Mucosa of descending colon (tissue), 3 donors: ENCODE data around the gene C19orf25. TPM values are rescaled to one million over a fixed set of nuclear protein-coding genes. Genes with fewer than 3 reads are reported as not detected.

ENCODE experiments used
- ATAC-seq: fragments of 200-7000 bp; cut with Tn5 transposase; one replicate; pipeline ENCODE4 v1.9.1; 2020; ENCODE audit warnings: mild to moderate bottlenecking, moderate library complexity
- DNase-seq, 3 donors: peaks; one replicate each; pipeline ENCODE4 v3.0.0-alpha.2; 2020
- H3K36me3 ChIP-seq: fragments of 200-600 bp; one replicate; pipeline ENCODE4 v1.8.0; 2021; ENCODE audit warnings: low read depth, mild to moderate bottlenecking
- H3K4me1 ChIP-seq: fragments of 200-600 bp; one replicate; pipeline ENCODE4 v1.8.0; 2021; ENCODE audit warnings: low read depth, mild to moderate bottlenecking
- H3K4me3 ChIP-seq: fragments of 200-600 bp; one replicate; pipeline ENCODE4 v1.8.0; 2021; ENCODE audit warnings: mild to moderate bottlenecking
- H3K9me3 ChIP-seq: fragments of 200-600 bp; one replicate; pipeline ENCODE4 v1.8.0; 2021; ENCODE audit warnings: mild to moderate bottlenecking
- CTCF ChIP-seq: fragments of 200-600 bp; IDR thresholded peaks from one replicate; pipeline ENCODE4 v1.8.0; 2022; ENCODE audit warnings: antibody characterized with exemption, mild to moderate bottlenecking
- intact Hi-C, 2 donors: fragments of 100-400 bp; cut with DNase I in 1 of 2; cut with micrococcal nuclease in 1 of 2; formaldehyde crosslinking; loops; one replicate each; pipeline versions ENCODE4 v1.11.0 to v1.11.1; 2022; cut with DNase I, micrococcal nuclease
- total RNA-seq, 3 donors: library from RNA; stranded (reverse); fragmentation: NEBNext Ultra II Directional in 2 of 3; extraction: Animal tissue kit (Norgen Biotek cat#: 25700) in 2 of 3; gene quantifications; one replicate each; pipeline versions ENCODE4 v1.2.1 to v1.2.4, GENCODE V29; 2021 to 2023
- donor health status: DM: no; HTN: no; CAD: no; lungs with moderate emphysema.
- donor health status: DM: no; HTN: no; CAD: no.
- donor health status: DM: no; HTN: yes; CAD: no.

The C19orf25 gene
- total RNA-seq, 3 donors from 2014 or later = 36.7 to 48.9 (median 38.1) TPM

- no peak overlapping the region for H3K4me3 ChIP-seq
- TF ChIP-seq CTCF = no peak
- H3K36me3 ChIP-seq = peaks cover 4% of the 10 kb centered on the region
- no peaks in the 10 kb centered on the region for H3K9me3 ChIP-seq
- DNase-seq = no peak
- intact Hi-C loops = no loop called here
- no peak for ATAC-seq
- H3K4me1 ChIP-seq = peaks cover 20% of the 10 kb centered on the region
Observed at GRCh38 chr19:1435378-1435989, 43.5 kb downstream of the C19orf25 start.

GRCh38 chr19:1434577-1435060, 44.4 kb downstream of the C19orf25 start:
- intact Hi-C loops = no loop called here
- no peak for TF ChIP-seq CTCF
- H3K36me3 ChIP-seq = peaks cover 6% of the 10 kb centered on the region

GRCh38 chr19:1434040-1434366, 45.0 kb downstream of the C19orf25 start:
- Histone ChIP-seq H3K4me1 (peaks cover 12% of the 10 kb centered on the region), H3K36me3 (peaks cover 8% of the 10 kb centered on the region), H3K9me3 (no peaks in the 10 kb centered on the region), H3K4me3 (no peak overlapping the region)
- no peak for ATAC-seq
- intact Hi-C loops = no loop called here
- peak in 1 of 3 donors; percentile 52 for DNase-seq
- TF ChIP-seq CTCF = no peak

More at GRCh38 chr19:1434577-1435060, 44.4 kb downstream of the C19orf25 start:
- peak in 1 of 3 donors; percentile 52 for DNase-seq
- Histone ChIP-seq H3K4me3 (no peak overlapping the region), H3K4me1 (peaks cover 18% of the 10 kb centered on the region), H3K9me3 (no peaks in the 10 kb centered on the region)
- ATAC-seq = no peak

GRCh38 chr19:1433119-1434039, 45.6 kb downstream of the C19orf25 start:
- ATAC-seq = no peak
- no peak for TF ChIP-seq CTCF
- H3K4me3 ChIP-seq = no peak overlapping the region
- H3K9me3 ChIP-seq = no peaks in the 10 kb centered on the region
- peaks cover 11% of the 10 kb centered on the region for H3K4me1 ChIP-seq
- H3K36me3 ChIP-seq = peaks cover 8% of the 10 kb centered on the region
- intact Hi-C loops = no loop called here
- peak in 1 of 3 donors; percentile 50 for DNase-seq

- H3K4me3 ChIP-seq = no peak overlapping the region
- H3K4me1 ChIP-seq = peaks cover 5% of the 10 kb centered on the region
- DNase-seq (peak in 1 of 3 donors; percentile 47), ATAC-seq (no peak)
- H3K9me3 ChIP-seq = no peaks in the 10 kb centered on the region
- TF ChIP-seq CTCF = no peak
- intact Hi-C loops = no loop called here
- peaks cover 8% of the 10 kb centered on the region for H3K36me3 ChIP-seq
Observed at GRCh38 chr19:1432507-1432887, 46.5 kb downstream of the C19orf25 start.
